ENCODE results near the gene SCRN3.

SCRN3 gene

DNA sequence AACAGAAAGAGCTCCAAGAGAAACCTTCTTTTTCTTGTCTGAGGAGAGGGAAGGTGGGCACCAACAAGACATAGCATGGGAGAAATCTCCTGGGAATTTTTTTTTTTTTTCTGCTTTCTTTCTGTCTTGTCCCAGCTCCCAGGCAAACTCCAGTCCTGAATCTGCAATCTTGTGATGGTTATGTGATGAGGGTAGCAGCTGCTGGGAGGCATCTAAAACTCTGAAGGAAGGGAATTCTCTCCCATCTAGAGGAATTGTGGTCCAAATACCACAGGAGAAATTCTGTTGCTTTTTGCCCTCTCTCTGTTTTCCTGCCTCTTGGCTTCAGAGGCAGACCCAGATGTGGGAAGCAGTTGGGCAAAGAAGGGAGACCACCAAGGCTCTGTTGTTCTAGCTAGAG, 16.7 kb downstream of the SCRN3 start:
- FAIRE-seq, result no peak

DNA sequence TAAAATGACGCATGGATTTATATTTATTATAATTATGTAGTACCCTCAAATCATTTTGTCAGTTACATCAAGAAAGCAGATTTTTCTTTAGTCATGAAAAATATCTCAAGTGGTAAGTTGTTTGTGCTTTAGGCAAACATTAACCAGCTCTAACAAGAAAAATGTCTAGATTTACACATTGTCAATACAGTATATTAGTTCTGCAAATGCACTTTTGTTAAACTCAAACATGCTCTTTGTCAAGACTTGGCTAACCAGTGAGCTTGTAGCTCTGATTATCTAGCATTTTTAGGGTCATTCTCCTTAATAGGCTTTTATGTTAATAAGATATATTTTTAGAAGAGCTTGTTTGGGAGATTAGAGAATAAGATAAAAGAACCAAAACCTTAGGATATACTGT, 32.7 kb downstream of the SCRN3 start:
- FAIRE-seq, result no peak

DNA sequence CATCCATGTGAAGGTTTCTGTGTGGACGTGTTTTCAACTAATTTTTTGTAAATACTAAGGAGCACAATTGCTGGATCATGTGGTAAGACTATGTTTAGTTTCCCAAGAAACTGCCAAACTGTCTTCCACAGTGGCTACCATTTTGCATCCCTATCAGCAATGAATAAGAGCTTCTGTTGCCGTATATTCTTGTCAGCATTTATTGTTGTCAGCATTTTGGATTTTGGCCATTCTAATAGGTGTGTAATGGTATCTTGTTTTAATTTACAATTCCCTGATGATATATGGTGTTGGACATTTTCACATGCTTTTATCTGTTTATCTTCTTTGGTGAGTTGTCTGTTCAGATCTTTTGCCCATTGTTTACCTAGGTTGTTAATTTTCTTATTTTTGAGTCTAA, 34.5 kb downstream of the SCRN3 start:
- FAIRE-seq, result no peak

DNA sequence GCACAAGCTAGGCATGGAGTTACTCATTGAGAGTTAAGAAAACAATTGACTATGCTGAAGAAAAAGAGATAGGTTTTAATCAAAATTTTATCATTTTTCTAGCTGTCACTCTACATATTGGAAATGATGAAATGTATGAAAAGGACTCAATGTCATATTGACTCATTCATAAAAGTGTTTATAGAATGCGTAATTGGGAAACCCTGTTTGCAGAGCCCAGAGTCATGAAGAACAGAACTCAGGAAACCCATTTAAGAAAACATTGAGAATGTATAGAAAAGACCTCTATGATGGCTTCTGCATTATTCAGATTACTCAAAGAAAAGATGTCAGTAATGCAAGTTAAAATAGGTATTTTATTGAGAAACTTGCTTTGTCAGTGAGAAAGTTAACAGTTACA, 36.4 kb downstream of the SCRN3 start:
- FAIRE-seq, result no peak

DNA sequence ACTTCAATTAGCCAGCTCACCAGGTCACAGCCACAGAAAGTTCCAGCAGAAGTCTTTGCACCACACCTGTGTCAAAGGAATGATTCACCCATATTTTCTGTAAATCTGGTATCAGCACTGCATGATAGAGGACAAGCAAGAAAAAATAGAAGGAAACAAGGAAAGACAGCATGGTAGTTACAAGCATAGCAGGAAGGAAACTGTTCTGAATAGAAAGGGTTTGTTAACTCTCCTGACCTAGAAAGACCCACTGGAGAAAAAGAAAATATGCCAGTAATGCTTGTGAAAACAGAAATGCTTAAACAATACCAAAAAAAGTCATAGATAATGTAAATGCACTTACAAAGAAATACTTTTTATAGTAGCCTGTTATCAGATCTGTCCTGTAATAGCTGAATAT, 40.8 kb downstream of the SCRN3 start:
- no peak for FAIRE-seq

DNA sequence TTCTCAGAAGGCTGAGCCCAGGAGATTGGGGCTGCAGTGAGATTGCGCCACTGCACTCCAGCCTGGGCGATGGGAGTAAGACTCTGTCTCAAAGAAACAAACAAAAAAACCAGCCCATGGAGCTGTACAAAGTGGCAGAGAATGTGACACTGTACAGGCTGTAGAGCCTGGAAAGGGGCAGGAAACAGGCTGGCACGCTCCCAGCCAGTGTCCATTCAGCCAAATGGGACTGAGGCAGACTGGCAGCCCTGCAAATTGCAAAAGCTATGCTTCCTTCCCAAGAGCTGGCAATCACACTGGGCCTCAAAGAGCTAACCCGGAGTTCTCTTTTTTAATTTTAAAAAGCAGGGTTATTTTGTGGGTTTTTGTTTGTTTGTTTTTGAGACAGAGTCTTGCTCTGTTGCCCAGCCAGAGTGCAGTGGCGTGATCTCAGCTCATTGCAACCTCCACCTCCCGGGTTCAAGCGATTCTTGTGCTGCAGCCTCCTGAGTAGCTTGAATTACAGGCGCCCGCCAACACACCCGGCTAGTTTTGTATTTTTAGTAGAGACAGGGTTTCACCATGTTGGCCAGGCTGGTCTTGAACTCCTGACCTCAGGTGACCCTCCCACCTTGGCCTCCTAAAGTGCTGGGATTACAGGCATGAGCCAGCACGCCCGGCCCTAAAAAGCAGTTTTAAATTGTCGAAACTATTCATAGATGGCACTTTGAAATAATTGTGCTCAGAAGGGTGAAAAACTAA, 42.8 kb downstream of the SCRN3 start:
- FAIRE-seq, result no peak

DNA sequence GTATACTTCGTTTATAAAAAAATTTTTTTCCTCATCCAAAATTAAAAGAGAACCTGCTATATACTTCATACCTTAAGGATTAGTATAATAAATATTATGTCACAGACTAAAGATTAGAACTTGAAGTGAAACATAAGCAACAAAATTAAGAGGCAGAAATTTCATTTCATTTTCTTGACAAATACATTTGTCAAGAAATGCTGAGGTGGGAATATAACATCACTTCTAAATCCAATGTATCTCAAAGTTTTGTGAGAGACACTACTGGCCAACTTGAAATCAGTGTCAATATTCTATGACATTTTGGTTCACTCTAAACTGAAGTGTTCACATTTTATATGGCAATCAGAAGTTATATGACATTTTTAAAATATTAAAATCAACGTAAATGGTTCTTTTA, 43.8 kb downstream of the SCRN3 start:
- peak; percentile 69 for FAIRE-seq

DNA sequence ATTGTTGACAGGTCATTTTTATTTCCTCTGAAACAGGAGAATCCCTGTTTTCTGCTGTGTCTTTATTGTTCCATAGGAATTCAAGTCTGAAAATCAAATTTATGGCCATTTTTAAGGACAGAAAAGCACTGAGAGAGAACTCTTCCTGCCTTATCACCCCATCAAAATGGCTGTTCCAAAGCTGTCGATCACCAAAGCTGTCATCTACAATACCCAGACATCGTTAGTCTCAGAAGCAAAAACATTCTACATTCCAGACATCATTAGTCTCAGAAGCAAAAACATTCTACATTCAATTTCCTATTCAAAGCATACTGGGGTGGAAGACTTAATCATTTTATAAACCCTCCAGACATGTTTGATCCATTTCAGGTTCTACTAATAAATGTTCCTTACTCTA, 44.4 kb downstream of the SCRN3 start:
- no peak for FAIRE-seq

DNA sequence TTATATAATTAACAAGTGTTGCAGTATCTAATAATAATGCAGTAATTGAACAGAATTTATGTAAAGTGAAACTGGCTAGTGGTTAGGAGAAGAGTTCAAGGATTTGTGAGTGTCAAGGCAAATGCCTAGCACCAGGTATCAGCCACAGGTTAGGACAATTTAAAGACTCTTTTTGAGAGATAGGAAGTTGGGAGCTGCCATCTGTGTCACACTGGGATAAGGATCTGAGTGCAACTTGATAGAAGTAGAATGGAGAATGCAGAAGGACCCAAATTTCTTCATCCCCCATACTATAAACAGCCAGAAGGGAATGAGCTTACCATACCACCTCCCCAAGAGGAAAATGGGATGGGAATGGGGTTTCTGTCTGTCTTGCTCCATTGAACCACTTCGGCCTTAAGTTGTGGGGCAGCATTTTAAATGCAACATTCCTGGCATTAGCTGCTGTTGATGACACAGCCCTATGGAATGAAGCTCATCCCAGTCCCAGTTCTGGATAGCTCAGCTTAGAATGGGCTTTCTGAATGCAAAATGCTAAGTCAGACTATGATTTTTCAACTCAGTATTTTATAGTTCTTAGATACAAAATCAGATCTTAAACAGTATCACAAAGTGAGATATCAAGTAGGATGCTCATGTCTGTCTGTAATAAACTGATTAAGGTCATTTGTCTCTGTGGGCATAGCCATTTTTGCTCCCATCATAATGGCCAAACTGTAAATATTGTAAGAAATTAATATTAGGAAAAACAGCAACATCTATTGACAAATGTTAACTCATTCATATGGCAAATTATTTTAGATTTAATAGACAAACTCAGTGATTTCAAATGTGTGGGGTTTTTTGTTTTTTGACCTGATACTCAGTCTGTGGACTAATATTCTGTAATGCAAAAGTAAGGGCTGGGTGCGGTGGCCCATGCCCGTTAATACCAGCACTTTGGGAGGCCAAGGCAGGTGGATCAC, 47.3 kb downstream of the SCRN3 start:
- FAIRE-seq, result no peak

DNA sequence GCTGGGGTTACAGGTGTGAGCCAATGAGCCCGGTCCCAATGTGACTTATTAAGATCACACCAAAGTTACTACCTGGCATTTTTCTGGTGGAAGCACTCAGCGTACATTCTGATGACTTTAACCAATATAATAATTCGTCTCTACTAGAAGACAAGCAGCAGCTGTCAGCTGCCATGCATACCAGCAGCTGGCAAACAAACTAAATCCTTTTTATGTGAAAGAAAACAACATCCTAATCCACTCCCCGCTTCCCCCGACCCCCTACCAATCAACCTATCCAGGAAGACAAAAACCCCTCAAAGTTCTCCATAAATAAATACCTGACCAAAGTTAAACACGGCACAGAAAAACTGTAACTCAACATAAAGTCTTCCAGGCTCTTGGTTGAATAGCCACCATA, 49.2 kb downstream of the SCRN3 start:
- no peak for FAIRE-seq

DNA sequence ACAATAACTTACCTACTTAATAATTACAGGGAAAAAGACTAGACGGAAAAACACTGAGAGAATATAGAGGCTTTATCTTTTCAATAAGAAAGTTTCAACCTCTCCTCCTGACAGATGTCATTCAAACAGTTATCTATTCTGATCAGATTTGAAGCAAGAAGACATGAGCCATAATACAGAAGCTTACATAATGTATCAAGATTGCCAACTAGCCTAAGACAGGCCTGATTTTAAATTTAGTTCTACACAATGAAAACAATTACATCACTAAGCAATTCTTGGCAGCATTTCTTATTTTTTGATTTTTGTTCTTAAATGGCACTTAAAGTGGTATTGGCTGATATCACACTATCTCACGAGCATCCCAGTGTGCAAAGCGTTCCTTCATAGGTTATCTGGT, 49.7 kb downstream of the SCRN3 start:
- FAIRE-seq, result no peak

DNA sequence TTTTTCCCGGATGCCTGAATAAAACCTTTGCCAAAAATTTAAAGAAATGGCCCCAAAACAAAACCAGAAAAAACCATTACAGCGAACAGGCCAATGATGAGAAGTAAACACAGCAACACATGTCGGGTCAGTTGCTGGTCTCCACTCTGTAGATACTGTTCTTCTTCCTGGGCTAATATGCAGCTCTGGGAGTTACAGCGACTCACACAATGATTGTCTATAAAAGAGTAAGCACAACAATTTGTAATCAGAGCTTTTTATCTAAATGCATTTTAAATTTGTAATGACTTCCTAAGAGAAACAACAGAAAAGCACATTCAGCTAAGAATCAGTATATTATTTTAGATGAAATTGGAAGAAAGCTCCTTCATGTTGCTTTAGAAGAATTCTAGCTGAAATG, 51.0 kb downstream of the SCRN3 start:
- FAIRE-seq, result no peak

DNA sequence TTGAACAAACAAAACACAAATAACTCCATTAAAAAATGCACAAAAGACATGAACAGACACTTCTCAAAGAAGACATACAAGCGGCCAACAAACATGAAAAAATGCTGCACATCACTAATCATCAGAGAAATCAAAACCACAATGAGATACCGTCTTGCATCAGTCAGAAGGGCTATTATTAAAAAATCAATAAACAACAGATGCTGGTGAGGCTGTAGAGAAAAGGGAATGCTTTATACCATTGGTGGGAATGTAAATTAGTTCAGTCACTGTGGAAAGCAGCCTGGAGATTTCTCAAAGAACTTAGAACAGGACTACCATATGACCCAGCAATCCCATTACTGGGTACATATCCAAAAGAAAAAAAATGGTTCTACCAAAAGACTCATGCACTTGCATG, 53.5 kb downstream of the SCRN3 start:
- FAIRE-seq, result no peak

DNA sequence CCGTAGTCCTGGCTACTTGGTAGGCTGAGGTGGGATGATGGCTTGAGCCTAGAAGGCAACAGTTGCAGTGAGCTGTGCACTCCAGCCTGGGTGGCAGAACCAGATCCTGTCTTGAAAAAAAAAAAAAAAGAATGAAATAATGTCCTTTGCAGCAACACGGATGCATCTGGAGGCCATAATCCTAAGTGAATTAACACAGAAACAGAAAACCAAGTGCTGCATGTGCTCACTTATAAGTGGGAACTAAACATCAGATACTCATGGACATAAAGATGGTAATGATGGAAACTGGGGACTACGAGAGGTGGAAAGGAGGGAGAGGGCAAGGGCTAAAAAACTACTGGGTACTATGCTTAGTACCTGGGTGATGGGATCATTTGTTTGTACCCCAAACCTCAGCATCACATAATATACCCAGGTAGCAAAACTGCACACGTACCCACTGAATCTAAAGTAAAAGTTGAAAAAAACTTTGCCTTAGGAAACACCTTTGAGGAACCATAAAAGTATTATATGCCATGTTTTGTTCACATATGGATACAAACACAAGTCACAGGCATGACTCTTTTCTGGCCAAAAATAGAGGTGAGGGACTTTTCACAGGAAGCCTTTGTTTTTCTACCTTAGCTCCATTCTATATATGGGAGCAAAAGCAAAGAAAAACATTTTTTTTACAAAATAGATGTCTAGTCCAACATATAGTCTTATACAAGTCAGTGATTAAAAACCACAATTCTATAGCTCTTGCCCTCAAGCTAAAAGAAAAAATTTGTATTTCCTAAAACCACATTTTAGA, 54.7 kb downstream of the SCRN3 start:
- FAIRE-seq, result no peak

DNA sequence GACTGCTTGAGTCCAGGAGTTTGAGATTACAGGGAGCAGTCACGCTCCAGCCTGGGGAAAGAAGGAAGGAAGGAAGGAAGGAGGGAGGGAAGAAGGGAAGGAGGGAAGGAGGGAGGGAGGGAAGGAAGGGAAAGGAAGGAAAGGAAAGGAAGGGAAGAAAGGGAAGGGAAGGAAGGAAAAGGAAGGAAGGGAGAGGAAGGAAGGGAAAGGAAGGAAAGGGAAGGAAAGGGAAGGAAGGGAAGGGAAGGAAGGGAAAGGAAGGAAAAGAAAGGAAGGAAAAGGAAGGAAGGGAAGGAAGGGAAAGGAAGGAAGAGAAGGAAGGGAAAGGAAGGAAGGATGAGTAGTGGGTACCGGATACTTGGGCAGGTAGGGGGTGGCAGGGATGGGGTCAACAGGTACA, 59.0 kb downstream of the SCRN3 start:
- FAIRE-seq, result no peak

DNA sequence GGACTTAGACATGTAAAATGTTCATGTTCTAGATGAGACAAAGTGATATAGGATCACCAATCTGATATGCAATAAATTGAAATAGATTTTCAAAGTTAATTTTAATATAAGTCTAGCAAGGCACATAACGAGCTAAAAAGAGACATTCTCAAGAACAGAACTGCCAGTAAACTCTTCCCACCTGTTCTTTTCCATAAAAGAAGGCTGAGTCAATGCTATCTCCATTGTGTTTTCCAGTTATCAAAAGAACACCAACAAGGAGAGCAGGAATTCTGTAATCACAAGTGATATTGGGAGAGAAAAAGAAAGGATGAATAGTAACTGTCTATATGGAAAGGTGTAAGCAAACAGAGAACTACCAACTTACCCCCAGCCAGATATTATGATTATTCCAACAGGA, 65.7 kb downstream of the SCRN3 start:
- no peak for FAIRE-seq

DNA sequence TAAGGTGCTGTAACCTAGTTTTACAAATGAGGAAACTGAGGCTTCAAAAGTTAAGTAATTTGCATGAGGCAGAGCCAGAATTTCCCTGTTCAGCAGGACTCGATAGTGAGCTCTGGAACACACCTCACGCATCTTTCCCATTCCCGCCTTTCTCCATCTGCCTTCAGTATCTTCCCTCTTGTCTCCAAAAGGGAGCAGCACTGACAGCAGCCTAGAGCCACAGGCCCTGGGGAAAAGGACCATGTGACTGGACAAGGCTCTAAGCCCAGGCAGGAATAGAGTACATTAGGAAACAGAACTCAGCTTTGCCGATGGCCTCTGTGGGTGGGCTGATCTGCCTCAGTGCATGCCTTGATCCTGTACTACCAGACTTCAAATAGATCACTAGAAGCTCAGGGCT, 69.8 kb downstream of the SCRN3 start:
- FAIRE-seq, result no peak

DNA sequence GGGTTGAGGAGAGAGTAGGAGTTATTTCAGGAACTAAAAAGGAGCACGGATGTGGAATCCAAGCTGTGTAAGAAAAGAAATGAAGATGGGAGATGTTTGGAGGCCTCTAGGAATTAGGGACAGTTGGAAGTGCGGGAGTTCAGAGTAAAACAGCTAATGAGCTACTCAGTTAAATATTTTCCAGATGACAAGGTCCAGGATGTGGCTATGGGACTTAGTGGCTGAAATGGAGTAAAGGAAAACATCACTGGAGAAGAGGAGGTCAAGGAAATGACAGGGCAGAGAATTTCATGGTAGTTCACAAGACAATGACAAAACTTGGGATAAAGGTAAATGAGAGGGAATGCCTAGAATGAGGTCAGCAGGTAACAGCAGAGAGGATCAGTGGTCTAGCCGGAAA, 78.3 kb downstream of the SCRN3 start:
- no peak for FAIRE-seq

DNA sequence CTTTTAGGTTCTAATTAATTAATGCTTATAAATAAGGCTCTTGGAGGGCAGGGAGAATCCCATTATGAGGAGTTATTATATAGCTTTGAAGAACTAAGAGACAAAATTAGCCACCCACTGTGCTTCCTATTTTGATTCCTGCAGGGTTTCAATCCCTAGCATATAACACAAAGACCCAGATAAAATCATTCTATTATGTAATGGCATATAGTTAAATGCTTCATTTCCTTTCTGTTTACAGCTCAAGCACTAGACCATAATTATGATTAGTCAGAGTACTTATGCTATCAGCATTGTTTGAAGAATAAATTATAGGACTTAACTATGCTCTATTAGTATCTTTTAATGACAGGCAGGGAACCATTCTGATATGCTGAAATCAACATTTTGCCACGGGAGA, 82.2 kb downstream of the SCRN3 start:
- FAIRE-seq, result no peak

Data from endometrium (tissue), 2 donors.